Fibroblast of lung (primary cell): ENCODE data around the gene WIZ. TPM values are rescaled to one million over a fixed set of nuclear protein-coding genes. Genes with fewer than 3 reads are reported as not detected.
A peak's percentile ranks its signal among the peaks of the same experiment; 100 is the strongest.

Source experiments
- DNase-seq, 2 donors: peaks; one replicate each; pipeline versions ENCODE4 v3.0.0 to v3.0.0-alpha.2; 2010; ENCODE audit warnings: low read depth in 2 of 2
- H2AFZ ChIP-seq: 2 replicates; pipeline ENCODE4 v1.5.1; 2012; ENCODE audit warnings: low read length, control low read depth, inconsistent platforms
- H3K27ac ChIP-seq: 2 replicates; pipeline ENCODE4 v1.5.1; 2011; ENCODE audit warnings: low read length, control low read depth; ENCODE audit not compliant: insufficient read depth
- H3K27me3 ChIP-seq: 2 replicates; pipeline ENCODE4 v1.5.1; 2011; ENCODE audit warnings: mild to moderate bottlenecking, low read length; ENCODE audit not compliant: control insufficient read depth, insufficient read depth
- H3K36me3 ChIP-seq: 2 replicates; pipeline ENCODE4 v1.5.1; 2011; ENCODE audit warnings: low read length; ENCODE audit not compliant: control insufficient read depth, insufficient read depth
- H3K4me1 ChIP-seq: 2 replicates; pipeline ENCODE4 v1.5.1; 2011; ENCODE audit warnings: low read length; ENCODE audit not compliant: control insufficient read depth, insufficient read depth; ENCODE audit errors: extremely low read depth
- H3K4me2 ChIP-seq: 2 replicates; pipeline ENCODE4 v1.5.1; 2011; ENCODE audit warnings: low read length, control low read depth; ENCODE audit not compliant: insufficient read depth; ENCODE audit errors: extremely low read depth
- H3K4me3 ChIP-seq, 4 experiments: fragments of 200-600 bp in 1 of 4; sonication (generic) in 1 of 4; replicated peaks in 1 of 4; 2 replicates each; pipeline ENCODE4 v1.5.1; 2011 to 2016; ENCODE audit warnings: low read length in 4 of 4, low read depth in 3 of 4, mild to moderate bottlenecking in 3 of 4, control low read depth in 2 of 4, inconsistent platforms in 1 of 4, mixed read lengths in 1 of 4; ENCODE audit not compliant: insufficient read depth in 1 of 4; ENCODE audit errors: control extremely low read depth in 1 of 4
- H3K79me2 ChIP-seq: 2 replicates; pipeline ENCODE4 v1.5.1; 2012; ENCODE audit warnings: mild to moderate bottlenecking, low read length, inconsistent platforms; ENCODE audit not compliant: control insufficient read depth, insufficient read depth
- H3K9ac ChIP-seq: 2 replicates; pipeline ENCODE4 v1.5.1; 2011; ENCODE audit warnings: mild to moderate bottlenecking, low read length, control low read depth; ENCODE audit not compliant: insufficient read depth
- H3K9me3 ChIP-seq: 2 replicates; pipeline ENCODE4 v1.5.1; 2012; ENCODE audit warnings: low read depth, low read length; ENCODE audit not compliant: control insufficient read depth, insufficient read depth
- H4K20me1 ChIP-seq: 2 replicates; pipeline ENCODE4 v1.5.1; 2011; ENCODE audit warnings: low read length; ENCODE audit not compliant: control insufficient read depth, insufficient read depth; ENCODE audit errors: extremely low read depth
- CTCF ChIP-seq, 2 donors: IDR thresholded peaks in 1 of 2; conservative IDR thresholded peaks in 1 of 2; 1 replicate in 1 of 2; 2 replicates in 1 of 2; pipeline ENCODE4 v1.5.1; 2011 to 2012; ENCODE audit warnings: low read length in 2 of 2, control low read depth in 1 of 2, inconsistent platforms in 1 of 2, low read depth in 1 of 2, mild to moderate bottlenecking in 1 of 2
- EZH2 ChIP-seq: IDR thresholded peaks from 2 replicates; pipeline ENCODE4 v1.5.1; 2012; ENCODE audit warnings: low read length, control low read depth, mild to moderate bottlenecking; ENCODE audit errors: missing control alignments
- polyA plus RNA-seq, 2 donors: library from polyadenylated mRNA; depleted of rRNA in 1 of 2; stranded (reverse) in 1 of 2; unstranded in 1 of 2; fragments of >200 nt; gene quantifications; 2 replicates each; pipeline ENCODE4 v1.2.1, GENCODE V29; 2011 to 2012; ENCODE audit warnings: missing spikeins in 1 of 2
- total RNA-seq: library from RNA; depleted of rRNA; stranded (reverse); fragments of >200 nt; gene quantifications from 2 replicates; pipeline ENCODE4 v1.2.1, GENCODE V29; 2014

The WIZ gene
- total and polyA plus RNA-seq, 2 donors (not counting 1 experiment from before 2014, with no cell fraction given): 7.5 to 9.7 TPM

DNA sequence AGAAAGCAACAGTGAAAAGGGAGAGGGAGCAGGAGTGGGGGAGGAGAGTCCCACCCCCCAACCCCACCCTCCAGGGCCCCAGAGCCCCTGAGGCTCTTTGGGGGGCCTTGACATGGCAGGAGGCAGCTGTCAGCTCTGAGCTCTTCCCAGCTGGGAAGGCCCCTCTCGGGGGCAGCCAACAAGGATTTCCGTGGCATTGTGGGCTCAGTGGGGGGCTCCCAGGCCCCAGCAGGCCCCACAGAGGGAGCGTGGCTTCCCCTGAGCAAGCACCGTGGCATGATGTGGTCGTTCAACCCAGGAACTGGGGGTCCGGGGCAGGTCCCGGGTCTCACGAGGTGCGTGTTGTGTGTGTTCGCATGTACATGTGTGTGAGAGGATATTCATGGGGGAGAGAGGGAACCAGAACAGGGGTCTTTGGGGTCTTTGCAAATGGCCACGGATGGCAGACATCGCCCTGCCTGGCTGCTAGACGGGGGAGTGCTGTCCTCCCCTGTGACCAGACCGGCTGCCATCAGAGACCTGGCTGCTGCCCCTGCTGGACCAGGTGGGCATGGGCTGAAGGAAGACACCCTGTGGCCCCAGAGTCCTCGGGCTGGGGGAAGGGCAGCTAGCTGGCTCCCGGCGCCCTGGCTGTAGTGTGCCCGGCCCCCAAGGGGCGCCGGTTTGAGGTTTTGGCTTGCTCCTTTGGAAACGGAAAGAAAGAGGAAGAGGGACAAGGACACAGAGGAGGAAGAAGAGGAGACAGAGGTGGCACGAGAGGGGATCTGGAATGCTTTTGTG lies 27.3 kb downstream of the WIZ start:
- Histone ChIP-seq H4K20me1 (no peaks in the 10 kb centered on the region), H3K4me2 (no peak overlapping the region), H3K9ac (no peak overlapping the region), H3K36me3 (peaks cover 25% of the 10 kb centered on the region), H3K4me1 (no peaks in the 10 kb centered on the region), H3K27ac (no peak overlapping the region), H3K79me2 (peaks cover 13% of the 10 kb centered on the region), H3K9me3 (no peaks in the 10 kb centered on the region), H2AFZ (no peak overlapping the region), H3K27me3 (no peaks in the 10 kb centered on the region), H3K4me3 (no peak overlapping the region)
- TF ChIP-seq CTCF (conservative IDR thresholded peaks at IDR 0.05 in 1 of 2, IDR thresholded peaks at IDR 0.05 in 1 of 2; ENCODE audit: low read depth in 1 of 2, low read length in 2 of 2) (no peak), EZH2 (no peak)
- DNase-seq: no peak

DNA sequence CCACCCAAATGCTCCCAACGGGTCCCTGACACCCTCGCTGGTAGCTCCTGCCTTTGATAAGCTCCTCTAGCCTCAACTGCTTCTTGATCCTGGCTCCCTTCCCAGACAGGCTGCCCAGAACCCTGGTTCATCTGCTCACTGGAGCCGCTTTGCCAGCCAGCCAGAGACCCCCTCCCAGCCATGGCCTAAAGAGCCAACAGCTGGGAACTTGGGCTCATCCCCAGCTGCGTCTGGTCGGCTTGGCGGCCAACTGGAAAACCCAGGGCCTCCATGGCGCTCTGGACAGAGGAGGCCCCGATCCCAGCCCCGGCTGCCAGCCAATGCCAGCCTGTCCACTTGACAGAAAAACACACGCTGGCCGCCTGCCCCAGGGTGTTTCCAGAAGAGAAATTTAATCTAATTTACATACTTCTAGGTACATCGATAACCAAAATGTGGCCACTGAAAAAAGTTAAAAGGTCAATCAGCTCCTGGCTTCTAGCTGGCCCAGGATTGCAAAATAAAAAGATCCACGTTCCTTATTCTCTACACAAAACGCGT lies 28.0 kb downstream of the WIZ start:
- Histone ChIP-seq H3K4me1 (peaks cover 5% of the 10 kb centered on the region), H3K27me3 (no peaks in the 10 kb centered on the region), H3K4me3 (no peak overlapping the region), H3K27ac (no peak overlapping the region), H2AFZ (no peak overlapping the region), H3K36me3 (peaks cover 23% of the 10 kb centered on the region), H4K20me1 (no peaks in the 10 kb centered on the region), H3K9ac (no peak overlapping the region), H3K79me2 (peaks cover 20% of the 10 kb centered on the region), H3K4me2 (no peak overlapping the region), H3K9me3 (no peaks in the 10 kb centered on the region)
- DNase-seq: peak in 1 of 2 donors; percentile 48
- TF ChIP-seq CTCF (conservative IDR thresholded peaks at IDR 0.05 in 1 of 2, IDR thresholded peaks at IDR 0.05 in 1 of 2; ENCODE audit: low read depth in 1 of 2, low read length in 2 of 2) (no peak), EZH2 (no peak)

DNA sequence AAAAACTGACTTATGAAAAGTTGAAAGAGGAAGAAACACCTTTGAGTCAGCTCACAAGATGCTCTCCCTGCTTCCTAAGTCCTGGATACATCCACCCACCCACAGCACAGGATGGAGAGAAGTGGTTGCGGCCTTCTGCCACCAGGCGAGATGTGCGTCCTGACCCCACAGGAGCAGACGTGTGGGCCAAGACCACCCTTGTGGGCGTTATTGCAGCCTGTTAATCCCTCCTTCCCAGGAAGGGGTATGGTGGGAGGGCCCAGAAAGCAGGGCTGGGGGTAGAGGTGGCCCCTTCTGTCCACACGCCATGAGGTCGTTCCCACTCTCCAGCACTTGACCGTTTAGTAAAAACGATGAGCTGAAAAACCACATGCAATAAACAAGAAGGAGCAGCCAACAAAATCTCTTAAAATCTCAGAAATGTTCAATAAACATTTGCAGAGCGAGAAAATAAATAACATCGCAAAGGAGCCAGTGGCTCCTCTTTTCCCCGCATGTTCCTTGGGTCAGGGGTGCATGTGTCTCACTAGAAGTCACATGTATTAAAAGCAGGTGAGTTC lies 28.5 kb downstream of the WIZ start:
- DNase-seq: peak in 1 of 2 donors; percentile 58
- Histone ChIP-seq H3K4me1 (peaks cover 5% of the 10 kb centered on the region), H3K27ac (no peak overlapping the region), H4K20me1 (no peaks in the 10 kb centered on the region), H3K79me2 (peaks cover 25% of the 10 kb centered on the region), H3K36me3 (peaks cover 24% of the 10 kb centered on the region), H2AFZ (no peak overlapping the region), H3K4me3 (no peak overlapping the region), H3K9me3 (no peaks in the 10 kb centered on the region), H3K4me2 (no peak overlapping the region), H3K9ac (no peak overlapping the region), H3K27me3 (no peaks in the 10 kb centered on the region)
- TF ChIP-seq EZH2: no peak
- TF ChIP-seq CTCF (conservative IDR thresholded peaks at IDR 0.05 in 1 of 2, IDR thresholded peaks at IDR 0.05 in 1 of 2; ENCODE audit: low read depth in 1 of 2, low read length in 2 of 2): no peak
